ENCODE measurements around the gene NDUFB11. TPM values are rescaled to one million over a fixed set of nuclear protein-coding genes. Genes with fewer than 3 reads are reported as not detected.

Gene NDUFB11
- total RNA-seq, 1 experiment from 2014 or later: 78.9 TPM

DNA sequence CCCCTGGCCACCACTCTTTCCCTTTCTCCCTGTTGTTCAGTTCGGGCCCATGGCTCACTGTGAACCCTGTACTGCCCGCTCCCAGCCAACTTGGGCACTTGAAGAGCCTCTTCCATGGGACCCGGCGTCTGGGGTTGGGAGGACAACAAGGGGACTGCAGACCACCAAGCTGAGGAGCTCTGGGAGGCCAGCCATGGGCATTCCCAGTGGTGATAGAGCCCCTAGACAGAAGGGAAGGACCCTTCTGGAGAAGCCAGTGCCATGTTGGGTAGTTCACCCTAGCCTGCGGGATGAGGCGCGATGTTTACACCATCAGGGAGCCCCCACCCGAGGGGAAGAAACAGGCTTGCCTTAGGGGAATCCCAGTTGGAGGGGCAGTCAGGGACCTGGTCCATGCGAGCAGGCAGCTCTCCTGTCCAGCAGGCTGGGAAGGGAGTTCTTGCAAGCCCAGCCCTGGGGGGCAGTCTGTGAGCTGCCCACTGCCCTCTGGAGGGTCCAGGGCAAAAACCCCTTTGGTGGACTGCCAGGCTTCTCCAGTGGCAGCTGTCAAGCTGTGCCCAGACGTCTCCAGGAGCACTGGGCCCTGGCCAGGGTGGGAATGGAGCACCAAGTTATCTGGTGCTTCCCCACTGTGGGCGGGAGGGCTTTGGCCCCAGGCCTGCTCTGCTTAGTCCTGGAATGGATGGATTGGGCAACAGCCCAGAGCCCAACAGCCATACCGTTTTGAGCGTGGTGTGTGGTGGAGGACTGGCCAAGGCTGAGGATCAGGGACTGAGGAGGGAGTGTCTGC lies 25.4 kb upstream of the NDUFB11 start:
- ChIA-PET POLR2A (no interaction called here), CTCF (no interaction called here), RAD21 (ENCODE audit: low non-redundant PET in 1 of 2, low total read pairs in 2 of 2, uncharacterized antibody in 2 of 2, unreplicated experiment in 2 of 2) (no interaction called here)
- H3K27me3 ChIP-seq (ENCODE audit: insufficient read depth, low read length): no peaks in the 10 kb centered on the region
- BruUV-seq (replicated peaks): no TSS peak
- DNase-seq (ENCODE audit: low read depth, low spot score): no peak
- no peaks in the 10 kb centered on the region for H4K20me1 ChIP-seq (ENCODE audit: insufficient read depth)
- no peaks in the 10 kb centered on the region for H3K9me2 ChIP-seq (ENCODE audit: insufficient read depth)
- no peaks in the 10 kb centered on the region for H3K9me3 ChIP-seq (ENCODE audit: control insufficient read depth in 1 of 2, insufficient read depth in 1 of 2, low read depth in 1 of 2, low read length in 2 of 2)
- no peaks in the 10 kb centered on the region for H3K4me1 ChIP-seq (ENCODE audit: control insufficient read depth in 1 of 2, insufficient read depth in 2 of 2, low read length in 2 of 2)
- no peak overlapping the region for H3K4me3 ChIP-seq (replicated peaks in 1 of 2; ENCODE audit: low read depth in 1 of 2, low read length in 2 of 2)
- no peak overlapping the region for H3K4me2 ChIP-seq (ENCODE audit: low read length)
- no peak overlapping the region for H3K9ac ChIP-seq (ENCODE audit: low read length)
- no peak for ATAC-seq
- TF ChIP-seq CEBPB (IDR thresholded peaks at IDR 0.05; ENCODE audit: low read depth) (no peak), SP1 (IDR thresholded peaks at IDR 0.05; ENCODE audit: low read depth) (no peak), SIN3A (IDR thresholded peaks at IDR 0.05; ENCODE audit: low read depth) (no peak), CBX3 (IDR thresholded peaks at IDR 0.05; ENCODE audit: low read depth) (no peak), ZFX (IDR thresholded peaks at IDR 0.05) (no peak), SRF (IDR thresholded peaks at IDR 0.05; ENCODE audit: low read depth) (no peak), ELF1 (IDR thresholded peaks at IDR 0.05; ENCODE audit: borderline replicate concordance, low read depth) (no peak), ZNF274 (IDR thresholded peaks at IDR 0.05; ENCODE audit: low read depth, low read length) (no peak), MAX (IDR thresholded peaks at IDR 0.05) (no peak), EZH2 (IDR thresholded peaks at IDR 0.05) (no peak)
- TF ChIP-seq, protein P1, sequence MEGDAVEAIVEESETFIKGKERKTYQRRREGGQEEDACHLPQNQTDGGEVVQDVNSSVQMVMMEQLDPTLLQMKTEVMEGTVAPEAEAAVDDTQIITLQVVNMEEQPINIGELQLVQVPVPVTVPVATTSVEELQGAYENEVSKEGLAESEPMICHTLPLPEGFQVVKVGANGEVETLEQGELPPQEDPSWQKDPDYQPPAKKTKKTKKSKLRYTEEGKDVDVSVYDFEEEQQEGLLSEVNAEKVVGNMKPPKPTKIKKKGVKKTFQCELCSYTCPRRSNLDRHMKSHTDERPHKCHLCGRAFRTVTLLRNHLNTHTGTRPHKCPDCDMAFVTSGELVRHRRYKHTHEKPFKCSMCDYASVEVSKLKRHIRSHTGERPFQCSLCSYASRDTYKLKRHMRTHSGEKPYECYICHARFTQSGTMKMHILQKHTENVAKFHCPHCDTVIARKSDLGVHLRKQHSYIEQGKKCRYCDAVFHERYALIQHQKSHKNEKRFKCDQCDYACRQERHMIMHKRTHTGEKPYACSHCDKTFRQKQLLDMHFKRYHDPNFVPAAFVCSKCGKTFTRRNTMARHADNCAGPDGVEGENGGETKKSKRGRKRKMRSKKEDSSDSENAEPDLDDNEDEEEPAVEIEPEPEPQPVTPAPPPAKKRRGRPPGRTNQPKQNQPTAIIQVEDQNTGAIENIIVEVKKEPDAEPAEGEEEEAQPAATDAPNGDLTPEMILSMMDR (IDR thresholded peaks at IDR 0.05 in 2 of 3, conservative IDR thresholded peaks at IDR 0.05 in 1 of 3; ENCODE audit: borderline replicate concordance in 1 of 3, insufficient read depth in 1 of 3, low read depth in 2 of 3, low read length in 2 of 3): no peak
- intact Hi-C loops (cut with micrococcal nuclease): no loop called here
- no peak overlapping the region for H2AFZ ChIP-seq (ENCODE audit: low read depth, low read length, poor library complexity, severe bottlenecking)
- no peak overlapping the region for H3K27ac ChIP-seq (ENCODE audit: low read depth, low read length)
- peaks cover 25% of the 10 kb centered on the region for H3K79me2 ChIP-seq (ENCODE audit: insufficient read depth, low read length)
- no peaks in the 10 kb centered on the region for H3K36me3 ChIP-seq (ENCODE audit: control insufficient read depth in 1 of 2, insufficient read depth in 2 of 2, low read length in 2 of 2)
